Measurements from ENCODE around the gene FAM124B.
A peak's percentile ranks its signal among the peaks of the same experiment; 100 is the strongest.

FAM124B gene

DNA sequence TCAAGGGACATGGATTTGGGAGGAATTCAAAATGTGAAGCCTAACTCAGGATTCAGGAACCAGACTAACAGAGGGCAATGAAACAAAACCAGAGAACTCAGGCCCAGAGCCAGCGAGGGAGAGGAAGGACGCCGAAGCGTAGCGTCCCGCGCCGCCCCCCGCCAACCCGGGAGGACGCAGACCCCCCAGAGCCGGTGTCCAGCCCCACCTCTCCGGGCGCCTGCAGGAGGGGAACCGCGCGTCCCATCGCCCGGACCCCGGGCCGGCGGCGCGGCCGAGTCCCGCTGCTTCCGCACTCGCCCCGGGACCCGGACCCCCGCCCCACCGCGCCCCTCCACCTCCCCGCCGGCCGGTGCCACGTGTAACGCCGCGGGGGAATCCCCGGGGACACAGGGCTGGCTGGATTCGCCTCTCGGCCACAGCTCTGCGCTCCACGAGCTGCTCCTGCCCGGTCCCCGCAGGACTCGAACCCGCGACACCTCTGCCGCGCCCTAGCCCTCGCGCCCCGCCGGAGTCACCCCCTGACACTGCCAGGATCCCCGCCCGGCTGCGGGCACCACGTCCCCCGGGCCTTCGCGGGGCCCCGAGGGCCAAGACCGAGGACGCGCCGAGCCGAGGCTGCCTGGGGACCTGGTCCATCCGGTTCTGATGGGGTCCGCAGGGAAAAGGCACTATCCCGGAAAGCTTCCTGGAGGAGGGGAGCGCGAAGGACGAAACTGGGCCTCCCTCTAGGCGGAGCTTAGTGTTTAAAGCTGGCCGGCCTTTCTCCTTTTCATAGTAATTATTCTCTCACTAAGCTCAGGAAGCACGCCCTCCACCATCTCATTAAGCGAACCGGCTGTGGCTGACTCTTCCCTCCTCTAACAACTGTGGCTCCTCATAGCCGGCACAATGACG is 40.4 kb upstream of the FAM124B start:
- peak; percentile 9 for DNase-seq (ENCODE audit: low spot score)
- TF ChIP-seq, protein P1, sequence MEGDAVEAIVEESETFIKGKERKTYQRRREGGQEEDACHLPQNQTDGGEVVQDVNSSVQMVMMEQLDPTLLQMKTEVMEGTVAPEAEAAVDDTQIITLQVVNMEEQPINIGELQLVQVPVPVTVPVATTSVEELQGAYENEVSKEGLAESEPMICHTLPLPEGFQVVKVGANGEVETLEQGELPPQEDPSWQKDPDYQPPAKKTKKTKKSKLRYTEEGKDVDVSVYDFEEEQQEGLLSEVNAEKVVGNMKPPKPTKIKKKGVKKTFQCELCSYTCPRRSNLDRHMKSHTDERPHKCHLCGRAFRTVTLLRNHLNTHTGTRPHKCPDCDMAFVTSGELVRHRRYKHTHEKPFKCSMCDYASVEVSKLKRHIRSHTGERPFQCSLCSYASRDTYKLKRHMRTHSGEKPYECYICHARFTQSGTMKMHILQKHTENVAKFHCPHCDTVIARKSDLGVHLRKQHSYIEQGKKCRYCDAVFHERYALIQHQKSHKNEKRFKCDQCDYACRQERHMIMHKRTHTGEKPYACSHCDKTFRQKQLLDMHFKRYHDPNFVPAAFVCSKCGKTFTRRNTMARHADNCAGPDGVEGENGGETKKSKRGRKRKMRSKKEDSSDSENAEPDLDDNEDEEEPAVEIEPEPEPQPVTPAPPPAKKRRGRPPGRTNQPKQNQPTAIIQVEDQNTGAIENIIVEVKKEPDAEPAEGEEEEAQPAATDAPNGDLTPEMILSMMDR (conservative IDR thresholded peaks at IDR 0.05; ENCODE audit: low read depth), result no peak
- H3K27ac ChIP-seq, result no peak overlapping the region
- ChIA-PET POLR2A (ENCODE audit: low non-redundant PET) (no interaction called here), CTCF (interaction anchor here (0.7 kb wide), 1 partner anchor 894 kb away, joined by 8 read pairs; no protein-coding TSS in a partner anchor)

DNA sequence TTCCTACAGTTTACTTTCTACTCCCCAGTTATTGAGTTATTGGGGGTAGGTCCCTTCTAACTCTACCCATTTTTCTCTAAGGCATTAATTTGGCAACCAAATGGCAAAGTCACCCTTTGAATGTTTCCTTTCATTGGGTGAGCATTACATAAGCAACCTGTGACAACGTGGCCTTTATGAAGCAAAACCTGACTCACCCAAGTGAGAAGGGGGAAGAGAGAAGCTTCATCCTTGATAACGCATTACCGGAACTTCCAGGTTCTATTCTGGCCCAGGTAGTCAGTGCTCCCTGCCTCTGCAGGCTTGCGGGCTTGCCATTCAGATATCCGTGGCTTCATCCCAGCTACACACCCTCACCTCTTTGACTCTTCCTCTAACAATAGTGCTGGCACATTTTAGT is 39.1 kb upstream of the FAM124B start:
- no peak for DNase-seq (ENCODE audit: low spot score)
- ChIA-PET POLR2A (ENCODE audit: low non-redundant PET) (interaction anchor here (0.6 kb wide), 1 partner anchor 8 kb away, joined by 5 read pairs; no protein-coding TSS in a partner anchor), CTCF (interaction anchor here (0.7 to 1.0 kb wide), 3 partner anchors 9 to 237 kb away, joined by 3 to 4 read pairs (median 3); no protein-coding TSS in a partner anchor)
- no peak overlapping the region for H3K27ac ChIP-seq
- TF ChIP-seq, protein P1 (conservative IDR thresholded peaks at IDR 0.05; ENCODE audit: low read depth), result no peak

DNA sequence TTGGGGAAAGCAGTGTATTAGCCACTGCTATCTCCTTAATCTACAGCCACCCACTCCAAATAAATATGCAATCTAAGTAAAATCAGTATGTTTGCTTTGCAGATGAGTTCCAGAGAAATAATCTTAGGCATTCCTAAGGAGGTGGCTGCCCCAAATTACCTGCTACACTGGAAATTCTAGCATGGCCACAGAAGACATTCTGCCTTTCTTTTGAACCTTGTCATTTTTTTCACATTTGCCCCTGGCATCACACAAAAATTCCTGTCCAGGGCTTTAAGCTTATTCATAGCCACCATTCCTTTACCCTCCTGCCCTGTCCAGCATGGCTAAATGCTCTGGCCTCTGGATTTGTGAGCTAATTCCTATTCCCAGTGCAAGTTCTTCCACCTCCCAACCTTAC is 36.8 kb upstream of the FAM124B start:
- POLR2A ChIA-PET (ENCODE audit: low non-redundant PET), result no interaction called here
- TF ChIP-seq, protein P1 (conservative IDR thresholded peaks at IDR 0.05; ENCODE audit: low read depth), result no peak
- CTCF ChIA-PET, result interaction anchor here (0.7 kb wide), 1 partner anchor 241 kb away, joined by 3 read pairs; no protein-coding TSS in a partner anchor
- no peak overlapping the region for H3K27ac ChIP-seq
- no peak for DNase-seq (ENCODE audit: low spot score)

DNA sequence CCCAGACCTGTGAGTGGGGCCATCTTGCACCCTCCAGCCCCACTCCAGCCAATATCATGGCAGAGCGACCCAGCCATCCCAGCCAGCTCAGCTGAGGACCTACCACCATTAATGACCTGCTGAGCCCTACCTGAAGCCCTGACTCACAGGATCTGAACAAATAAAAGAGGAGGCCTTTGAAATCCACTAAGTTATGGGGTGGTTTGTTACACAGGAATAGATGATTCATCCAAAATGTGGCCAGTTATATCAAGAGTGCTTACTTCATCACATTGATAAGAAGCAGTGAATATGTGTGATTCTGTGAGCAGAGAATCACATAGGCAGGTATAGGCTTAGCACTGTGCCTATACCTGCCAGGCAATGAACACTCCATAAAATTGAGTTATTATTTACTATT is 34.7 kb upstream of the FAM124B start:
- peak; percentile 33 for DNase-seq (ENCODE audit: low spot score)
- H3K27ac ChIP-seq, result no peak overlapping the region
- ChIA-PET CTCF (interaction anchor here (0.6 kb wide), 1 partner anchor 265 kb away, joined by 3 read pairs; no protein-coding TSS in a partner anchor), POLR2A (ENCODE audit: low non-redundant PET) (no interaction called here)
- TF ChIP-seq, protein P1 (conservative IDR thresholded peaks at IDR 0.05; ENCODE audit: low read depth), result no peak

DNA sequence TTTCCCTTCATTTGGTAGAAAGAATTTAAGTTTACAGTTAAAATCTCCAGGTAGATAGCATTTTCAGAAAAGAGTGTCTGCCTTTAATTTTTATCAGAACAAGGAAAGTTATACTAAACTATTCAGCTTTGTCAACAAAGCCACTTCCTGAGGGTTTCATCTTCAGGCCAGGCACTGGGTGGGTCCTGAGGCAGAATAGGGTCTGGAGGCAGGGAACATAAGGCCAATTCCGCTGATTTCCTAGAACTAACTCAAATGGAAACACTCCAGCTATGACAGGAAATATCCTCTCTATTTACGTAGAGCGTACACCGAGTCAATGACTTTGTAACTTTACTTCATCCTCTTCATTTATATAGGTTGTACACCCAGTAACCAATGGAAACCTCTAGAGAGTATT is 32.7 kb upstream of the FAM124B start:
- ChIA-PET CTCF (no interaction called here), POLR2A (ENCODE audit: low non-redundant PET) (no interaction called here)
- TF ChIP-seq, protein P1 (conservative IDR thresholded peaks at IDR 0.05; ENCODE audit: low read depth), result no peak
- no peak overlapping the region for H3K27ac ChIP-seq
- DNase-seq (ENCODE audit: low spot score), result no peak

DNA sequence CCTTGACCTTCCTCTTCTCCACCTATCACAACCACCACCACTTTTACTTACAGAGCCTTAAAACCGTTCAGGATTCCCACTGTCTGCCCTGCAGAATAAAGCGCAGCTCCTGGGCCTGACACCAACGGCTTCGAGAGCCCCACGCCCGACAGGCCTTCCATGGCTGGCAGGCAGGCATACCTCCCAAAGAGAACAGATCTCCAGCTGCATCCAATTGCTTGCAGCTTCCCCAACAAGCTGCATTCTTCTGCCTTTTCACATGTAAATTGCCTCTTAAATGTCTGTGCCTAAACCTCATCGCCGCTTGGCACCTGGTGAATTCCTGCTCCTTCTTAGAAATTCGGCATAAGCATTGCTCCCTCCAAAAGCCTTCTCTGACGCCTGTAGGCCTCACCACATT is 31.5 kb upstream of the FAM124B start:
- ChIA-PET CTCF (interaction anchor here (1.0 kb wide), 1 partner anchor 9 kb away, joined by 3 read pairs; no protein-coding TSS in a partner anchor), POLR2A (ENCODE audit: low non-redundant PET) (interaction anchor here (0.6 kb wide), 1 partner anchor 8 kb away, joined by 5 read pairs; no protein-coding TSS in a partner anchor)
- DNase-seq (ENCODE audit: low spot score), result no peak
- TF ChIP-seq, protein P1 (conservative IDR thresholded peaks at IDR 0.05; ENCODE audit: low read depth), result no peak
- H3K27ac ChIP-seq, result no peak overlapping the region
